Stimulated activated CD8-positive, alpha-beta memory T cell treated with anti-CD3 and anti-CD28 coated beads, Interleukin-7, amount 100 ng/mL, for 48 hours (primary cell): Measurements from ENCODE around the gene TXNRD2.
A peak's percentile ranks its signal among the peaks of the same experiment; 100 is the strongest.
"Not testable (repeated sequence)": the region's sequence is repeated elsewhere in the genome, so short reads cannot be mapped to it uniquely, and the experiment has no call there.

Source experiments
- DNase-seq, 2 donors: peaks; one replicate each; pipeline ENCODE4 v3.0.0-alpha.2; 2020; ENCODE audit warnings: low read depth in 1 of 2; ENCODE audit errors: extremely low read depth in 1 of 2

Gene TXNRD2

DNA sequence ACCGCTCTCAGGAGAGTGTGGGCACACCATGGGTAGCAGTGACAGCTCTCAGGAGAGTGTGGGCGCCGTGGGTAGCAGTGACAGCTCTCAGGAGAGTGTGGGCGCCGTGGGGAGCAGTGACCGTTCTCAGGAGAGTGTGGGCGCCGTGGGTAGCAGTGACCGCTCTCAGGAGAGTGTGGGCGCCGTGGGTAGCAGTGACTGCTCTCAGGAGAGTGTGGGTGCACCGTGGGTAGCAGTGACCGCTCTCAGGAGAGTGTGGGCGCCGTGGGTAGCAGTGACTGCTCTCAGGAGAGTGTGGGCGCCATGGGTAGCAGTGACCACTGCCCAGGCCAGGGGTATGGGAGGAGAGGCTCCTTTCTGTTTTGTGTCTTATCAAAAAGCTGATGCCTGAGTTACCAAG, 33.7 kb downstream of the TXNRD2 start:
- DNase-seq, result not testable (repeated sequence)

DNA sequence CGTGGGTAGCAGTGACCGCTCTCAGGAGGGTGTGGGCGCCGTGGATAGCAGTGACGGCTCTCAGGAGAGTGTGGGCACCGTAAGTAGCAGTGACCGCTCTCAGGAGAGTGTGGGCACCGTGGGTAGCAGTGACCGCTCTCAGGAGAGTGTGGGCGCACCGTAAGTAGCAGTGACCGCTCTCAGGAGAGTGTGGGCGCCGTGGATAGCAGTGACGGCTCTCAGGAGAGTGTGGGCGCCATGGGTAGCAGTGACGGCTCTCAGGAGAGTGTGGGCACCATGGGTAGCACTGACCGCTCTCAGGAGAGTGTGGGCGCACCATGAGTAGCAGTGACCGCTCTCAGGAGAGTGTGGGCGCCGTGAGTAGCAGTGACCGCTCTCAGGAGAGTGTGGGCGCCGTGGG, 34.8 kb downstream of the TXNRD2 start:
- not testable (repeated sequence) for DNase-seq

DNA sequence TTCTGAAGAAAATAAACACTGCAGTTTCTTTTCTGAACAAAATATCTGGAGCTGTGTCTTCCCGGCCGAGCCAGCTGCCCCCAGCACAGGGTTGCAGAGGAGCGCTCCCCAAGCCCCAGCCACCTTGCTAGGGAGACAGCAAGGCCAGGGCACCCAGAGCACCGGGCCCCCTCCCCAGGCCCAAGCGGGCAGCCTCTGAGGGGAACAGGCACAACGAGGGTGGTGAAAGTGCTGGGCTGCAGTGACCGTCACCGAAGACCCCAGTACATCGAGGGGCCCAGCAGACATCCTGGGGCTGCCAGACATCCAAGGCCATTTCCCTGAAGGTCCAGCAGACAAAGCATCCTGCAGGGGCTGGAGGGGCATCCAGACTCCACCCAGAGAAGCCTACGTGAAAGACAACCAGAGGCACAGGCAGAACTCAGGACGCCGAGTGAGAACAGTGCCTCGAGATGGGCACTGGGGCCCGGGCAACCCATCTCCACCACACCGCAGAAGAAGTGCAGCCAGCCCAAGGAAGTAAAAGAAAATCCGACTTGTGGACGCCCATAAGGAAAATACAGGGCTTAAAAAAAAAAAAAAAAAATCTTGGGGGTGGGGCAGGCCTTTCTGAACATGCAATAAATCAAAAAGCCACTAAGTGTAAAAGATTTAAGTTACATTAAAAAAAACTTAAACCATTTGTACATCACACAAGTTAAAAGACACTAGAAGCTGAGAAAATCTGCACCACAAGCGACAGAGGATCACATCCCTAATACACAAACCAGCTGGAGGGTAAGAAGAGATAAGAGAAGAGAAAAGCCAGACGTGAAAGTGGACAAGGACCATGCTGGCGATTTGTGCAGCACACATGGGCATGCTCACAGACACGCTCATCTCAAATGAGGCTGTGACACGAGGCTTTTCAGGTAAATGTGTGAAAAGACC, 36.0 kb downstream of the TXNRD2 start:
- no peak for DNase-seq

DNA sequence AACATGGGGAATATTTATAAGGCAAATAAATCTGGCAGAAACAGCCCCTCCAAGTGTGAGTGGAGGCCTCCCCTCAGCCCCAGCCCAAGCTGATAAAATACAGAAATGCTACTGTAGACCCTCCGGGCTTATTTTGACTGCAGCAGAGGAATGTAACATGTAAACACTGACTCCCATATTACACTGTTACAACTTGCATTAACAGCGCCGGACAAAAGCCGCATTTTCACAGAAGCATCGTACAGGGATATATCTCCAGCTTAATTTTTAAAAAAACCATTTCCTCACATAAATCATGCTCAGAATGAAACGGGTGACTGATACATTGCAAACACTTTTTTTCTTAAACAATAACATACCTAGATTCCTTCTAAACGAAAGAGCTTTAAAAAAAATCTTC, 36.7 kb downstream of the TXNRD2 start:
- no peak for DNase-seq

DNA sequence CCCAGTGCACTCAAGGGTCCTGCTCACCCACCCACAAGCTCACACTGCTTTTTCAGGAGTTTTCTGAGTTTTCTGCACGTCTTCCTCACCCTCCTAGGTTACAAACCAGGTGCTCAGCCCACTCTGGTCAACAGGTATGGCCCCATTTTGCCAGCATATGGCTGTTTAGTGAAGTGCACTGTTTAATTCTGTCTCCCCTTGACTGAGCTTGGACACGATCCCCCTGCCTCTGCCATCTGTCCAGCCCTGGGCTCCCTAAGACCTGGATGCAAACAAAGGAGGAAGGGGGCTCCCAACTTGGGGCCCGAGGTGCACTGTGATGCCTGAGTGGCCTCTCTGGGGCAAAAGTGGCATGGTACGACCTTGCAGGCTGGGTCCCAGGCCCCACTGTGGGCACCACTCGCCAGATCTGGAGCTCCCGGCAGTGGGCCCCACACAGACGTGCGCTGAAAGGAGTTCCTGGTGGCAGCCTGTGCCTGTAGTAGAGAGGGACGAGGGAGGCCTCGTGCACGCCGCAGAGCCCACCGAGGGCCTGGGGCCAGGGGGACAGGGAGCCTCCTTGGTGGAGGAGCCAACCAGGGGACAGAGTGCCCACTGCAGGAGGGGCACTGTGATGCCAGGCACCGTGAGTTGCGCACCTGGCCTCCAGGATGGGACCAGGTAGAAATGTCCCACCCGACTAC, 37.3 kb downstream of the TXNRD2 start:
- no peak for DNase-seq

DNA sequence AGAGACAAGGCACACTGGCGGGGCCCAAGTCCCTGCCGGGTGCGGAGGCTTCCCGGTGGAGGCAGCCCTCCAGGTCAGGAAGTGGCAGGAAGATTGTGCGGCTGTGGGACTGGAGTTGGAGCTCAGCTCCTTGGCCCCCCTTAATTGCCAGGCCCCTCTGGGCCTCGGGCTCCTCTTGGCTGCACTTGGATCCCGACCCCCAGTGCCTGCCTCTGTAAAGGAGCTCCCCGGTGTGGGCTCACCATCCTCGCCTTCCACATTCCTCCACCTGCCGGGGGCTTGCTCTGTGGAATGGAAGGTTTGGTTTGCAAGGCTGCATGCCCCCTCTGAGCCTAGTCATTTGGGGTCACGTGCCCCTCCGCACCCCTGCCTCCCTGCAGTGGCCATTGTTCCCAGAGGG, 38.1 kb downstream of the TXNRD2 start:
- DNase-seq, result no peak

DNA sequence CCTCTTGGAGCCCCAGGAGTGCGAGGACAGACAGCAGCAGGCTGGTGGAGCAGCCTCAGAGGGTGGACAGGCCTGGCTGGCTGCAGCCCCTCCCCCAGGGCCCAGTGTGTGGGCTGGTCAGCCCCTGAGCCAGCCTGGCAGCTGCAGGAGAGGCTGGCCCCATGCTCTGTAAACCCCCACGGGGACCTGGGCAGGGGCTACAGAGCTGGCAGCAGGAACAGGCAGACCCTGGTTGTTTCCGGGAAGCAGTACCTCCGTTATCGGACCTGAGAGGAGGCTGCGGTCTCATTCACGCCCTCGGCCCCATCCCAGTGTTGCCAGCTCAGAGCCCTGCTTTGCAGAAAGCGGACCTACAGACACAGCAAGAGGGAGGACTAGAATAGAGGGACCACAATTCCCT, 38.6 kb downstream of the TXNRD2 start:
- no peak for DNase-seq

DNA sequence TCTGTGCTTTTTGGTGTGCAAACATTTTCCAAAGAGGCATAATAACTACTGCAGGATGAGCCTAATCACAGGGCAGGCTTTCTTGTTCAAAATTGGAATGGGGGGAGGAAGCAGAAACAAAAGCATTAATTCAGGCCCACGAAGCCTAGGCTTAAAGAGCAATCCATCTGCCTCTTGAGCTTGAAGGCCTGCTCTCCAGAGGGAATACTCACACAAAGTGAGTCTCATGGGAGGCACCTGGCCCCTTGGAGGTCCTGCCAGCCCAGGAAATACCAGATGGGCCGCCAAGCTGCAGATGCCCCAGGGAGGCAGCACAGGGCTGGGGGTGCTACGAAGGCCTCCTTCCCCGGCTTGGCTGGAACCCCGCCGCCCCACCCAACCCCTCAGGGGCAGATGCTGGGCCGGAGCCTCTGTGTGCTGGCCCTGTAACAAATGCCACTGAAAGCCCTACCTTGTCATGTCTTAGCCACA, 39.3 kb downstream of the TXNRD2 start:
- no peak for DNase-seq

DNA sequence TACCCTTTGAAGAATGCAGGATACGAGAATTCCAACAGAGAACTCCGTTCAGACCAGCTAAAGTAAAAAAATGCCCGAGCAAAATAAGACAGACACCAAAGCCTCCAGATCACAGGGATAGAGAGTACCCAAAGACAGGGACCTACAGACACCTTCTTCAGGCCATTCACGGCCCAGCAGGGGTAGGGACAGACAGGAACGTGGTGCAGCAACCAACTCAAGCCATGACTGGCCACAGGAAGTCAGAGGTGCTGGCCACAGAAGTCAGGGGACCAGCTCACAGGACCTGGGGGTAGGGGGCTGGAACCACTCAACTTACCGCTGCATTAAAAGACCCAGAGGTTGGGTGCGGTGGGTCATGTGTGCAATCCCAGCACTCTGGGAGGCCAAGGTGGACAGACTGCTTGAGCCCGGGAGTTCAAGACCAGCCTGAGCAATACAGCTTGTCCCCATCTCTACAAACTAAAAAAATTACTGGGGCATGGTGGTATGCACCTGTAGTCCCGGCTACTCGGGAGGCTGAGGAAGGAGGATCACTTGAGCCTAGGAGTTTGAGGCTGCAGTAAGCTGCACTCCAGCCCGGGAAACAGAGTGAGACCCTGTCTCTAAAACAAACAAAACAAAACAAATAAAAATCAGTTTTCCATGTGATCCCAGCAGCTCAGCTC, 39.9 kb downstream of the TXNRD2 start:
- DNase-seq, result no peak

DNA sequence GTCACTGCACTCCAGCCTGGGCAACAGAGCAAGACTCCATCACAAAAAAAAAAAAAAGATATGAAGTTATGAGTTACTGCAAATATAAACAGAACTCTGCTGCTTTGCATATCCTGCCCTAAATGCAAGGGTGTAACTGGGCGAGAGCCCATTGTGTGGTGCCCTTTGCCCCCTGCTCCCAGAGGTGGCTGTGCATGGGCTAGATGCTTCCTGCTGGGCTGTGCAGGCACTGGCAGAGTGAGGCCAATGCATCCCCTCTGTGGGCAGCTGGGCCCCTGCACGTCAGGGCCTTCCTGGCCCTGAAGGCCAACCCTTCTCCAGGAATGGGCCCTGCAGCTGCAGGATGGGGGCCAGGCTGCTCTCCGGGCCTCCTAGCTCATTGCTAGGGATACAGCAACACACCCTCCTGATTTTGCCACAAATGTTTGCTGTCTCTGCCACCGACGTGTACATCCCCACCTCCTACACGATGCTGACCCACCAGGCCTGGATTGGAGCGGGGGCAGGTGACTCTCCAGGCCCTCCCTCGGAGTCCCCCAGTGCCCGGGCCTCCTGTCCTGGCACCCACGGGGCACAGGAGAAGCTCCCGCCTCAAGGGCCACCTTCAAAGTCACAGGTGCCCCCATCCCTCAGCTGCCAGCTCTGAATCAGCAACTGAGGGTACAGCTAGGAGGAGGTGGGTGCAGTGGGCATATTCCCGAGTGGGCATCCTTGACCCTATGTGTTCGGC, 40.7 kb downstream of the TXNRD2 start:
- DNase-seq, result no peak

DNA sequence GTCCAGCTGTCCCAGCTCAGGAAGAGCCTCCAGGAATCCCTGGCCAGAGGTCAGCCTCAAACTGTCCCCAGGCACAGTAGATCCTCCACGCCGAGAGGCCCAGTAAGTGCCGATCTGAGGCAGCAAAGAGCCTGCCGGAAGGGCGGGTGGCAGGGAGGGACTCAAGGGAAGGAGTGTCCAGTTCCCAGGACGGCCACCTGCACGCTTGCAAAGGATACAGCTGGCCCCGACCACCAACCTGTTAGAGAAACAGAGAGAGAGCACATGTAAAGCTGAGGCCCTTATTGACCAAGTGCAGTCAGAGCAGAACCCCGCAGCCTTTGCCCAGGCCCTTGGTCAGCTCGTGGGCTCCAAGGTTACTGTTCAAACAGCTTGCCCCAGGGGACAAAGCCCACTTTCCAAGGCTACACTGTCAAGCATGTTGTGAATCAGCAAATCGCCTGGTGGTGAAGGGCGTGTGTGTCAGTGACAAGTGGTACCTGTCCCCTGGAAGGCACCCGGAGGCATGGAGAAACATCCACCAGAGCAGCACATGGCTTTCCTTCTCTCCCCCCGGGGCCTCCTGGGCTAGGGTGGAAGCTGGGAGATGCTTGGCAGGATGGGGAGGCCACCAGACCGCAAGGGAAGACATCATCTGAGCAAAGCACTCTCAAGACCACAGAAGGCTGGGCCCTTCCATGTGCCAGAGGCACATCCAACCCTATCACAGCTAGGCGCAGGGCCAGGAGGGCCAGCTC, 42.6 kb downstream of the TXNRD2 start:
- no peak for DNase-seq

DNA sequence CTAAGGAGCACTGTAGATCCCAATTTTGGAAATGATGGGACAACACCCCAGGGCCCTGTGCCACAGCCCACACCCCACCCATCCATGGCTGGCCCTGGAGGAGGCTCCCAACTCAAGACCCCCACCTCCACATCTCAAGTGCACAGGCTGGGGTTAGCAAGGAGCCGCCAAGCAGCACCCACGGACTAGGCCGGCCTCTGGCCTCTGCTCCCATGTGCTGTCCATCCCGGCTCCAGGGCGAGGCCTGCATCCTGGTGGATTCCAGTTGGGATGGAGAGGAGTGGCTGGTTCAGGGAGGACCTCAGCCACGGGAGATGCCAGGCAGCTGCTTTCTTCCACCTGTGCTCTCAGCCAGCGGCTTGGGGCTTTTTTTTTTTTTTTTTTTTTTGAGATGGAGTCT, 43.5 kb downstream of the TXNRD2 start:
- DNase-seq, result no peak

DNA sequence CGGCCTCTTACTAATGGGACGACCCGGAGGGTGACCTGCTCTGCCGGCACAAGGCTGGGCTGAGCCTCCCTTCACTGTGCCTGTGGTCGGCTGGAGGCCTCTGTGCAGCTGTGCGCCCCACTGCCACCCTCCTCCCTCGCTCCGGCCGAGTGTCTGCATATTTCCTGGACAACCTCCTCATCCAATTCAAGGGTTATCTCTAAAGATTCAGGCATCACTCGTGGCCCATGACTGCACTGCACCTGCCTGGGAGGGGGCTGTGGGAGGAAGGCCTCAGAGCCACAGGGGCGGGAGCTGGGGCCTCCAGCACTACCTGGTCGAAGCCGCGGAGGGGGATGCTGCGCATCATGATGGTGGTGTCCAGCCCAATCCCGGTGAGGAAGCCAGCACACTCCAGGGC, 43.9 kb downstream of the TXNRD2 start:
- DNase-seq, result no peak

DNA sequence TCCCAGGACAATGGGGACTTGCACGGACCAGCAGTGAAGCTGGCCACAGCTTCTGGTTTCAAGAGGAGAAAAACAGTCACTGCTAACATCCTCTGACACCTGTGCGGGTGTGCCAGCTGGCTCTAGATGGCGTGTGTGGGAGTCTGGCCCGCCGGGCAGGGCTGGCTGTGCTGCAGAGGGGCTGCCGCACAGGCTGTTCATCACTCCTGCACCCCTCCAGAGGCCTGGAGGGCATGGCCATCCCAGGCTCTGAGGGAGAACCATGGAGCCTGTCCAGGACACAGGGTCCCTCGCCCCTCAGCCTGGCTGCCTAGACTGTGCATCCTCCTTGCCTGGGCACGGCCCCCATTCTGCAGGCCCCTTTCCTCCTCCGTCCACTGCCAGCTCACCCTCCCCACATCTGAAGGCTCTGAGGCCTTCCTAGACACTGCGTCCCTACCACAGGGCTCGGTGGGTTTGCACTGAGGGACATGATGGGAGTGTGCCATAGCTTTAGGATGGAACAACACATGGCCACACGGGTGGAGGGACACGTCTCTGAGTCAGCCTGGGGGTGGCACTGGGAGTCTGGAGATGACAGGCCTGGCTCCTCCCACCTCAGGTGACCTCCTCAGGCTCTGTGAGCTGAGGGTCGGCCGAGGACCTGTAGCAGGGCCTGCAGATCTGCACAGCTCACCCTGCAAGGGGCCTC, 44.8 kb downstream of the TXNRD2 start:
- DNase-seq, result no peak

DNA sequence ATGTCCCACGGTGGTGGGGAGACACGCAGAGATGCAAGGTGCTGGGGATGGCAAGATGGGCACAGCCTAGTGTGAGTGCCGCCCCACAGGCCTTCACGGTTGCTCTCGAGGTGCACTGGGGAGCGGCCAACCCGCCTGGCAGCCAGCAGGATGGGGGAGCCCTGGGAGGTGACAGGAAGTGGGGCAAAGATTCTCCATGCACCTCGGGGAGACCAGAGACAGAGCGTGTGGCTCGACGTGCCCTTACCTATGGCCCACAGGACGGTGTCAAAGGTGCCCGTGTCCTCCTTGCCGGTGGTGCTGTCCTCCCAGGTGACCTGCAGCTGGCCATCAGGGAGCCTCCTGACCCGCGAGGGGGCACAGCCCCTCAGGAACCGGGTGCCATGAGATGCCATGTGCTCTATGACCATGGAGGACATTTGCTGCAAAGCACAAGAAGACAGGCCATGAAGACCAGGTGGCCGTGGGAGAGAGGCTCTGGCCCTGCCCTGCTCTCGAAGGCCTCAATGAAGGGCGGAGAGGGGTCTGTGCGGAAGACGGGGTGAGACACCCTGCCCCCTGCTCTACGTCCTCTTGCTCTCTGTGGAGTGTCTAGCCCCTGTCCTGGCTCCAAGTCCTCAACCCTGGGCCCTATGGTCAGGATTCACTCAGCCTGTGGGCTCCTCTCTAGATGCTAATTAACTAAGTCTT, 46.3 kb downstream of the TXNRD2 start:
- no peak for DNase-seq

DNA sequence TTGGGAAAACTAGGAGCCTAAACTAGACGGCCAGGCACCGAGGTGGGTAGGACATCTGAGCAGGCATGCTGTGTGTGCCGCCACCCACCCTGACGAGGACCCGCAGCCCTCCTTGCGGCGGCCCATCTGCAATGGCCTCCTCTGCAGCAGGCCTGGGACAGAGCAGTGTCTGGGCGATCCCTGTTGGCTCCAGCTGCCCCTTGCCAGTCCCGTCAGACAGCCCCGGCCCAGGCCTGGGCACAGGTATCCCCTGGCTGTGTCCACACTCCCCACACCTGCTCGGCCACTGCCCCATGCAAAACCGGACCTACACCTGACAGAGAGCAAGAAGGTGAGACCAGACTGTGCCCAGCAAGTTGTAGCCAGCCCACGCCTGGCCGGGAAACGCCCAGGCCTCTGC, 48.3 kb downstream of the TXNRD2 start:
- no peak for DNase-seq

DNA sequence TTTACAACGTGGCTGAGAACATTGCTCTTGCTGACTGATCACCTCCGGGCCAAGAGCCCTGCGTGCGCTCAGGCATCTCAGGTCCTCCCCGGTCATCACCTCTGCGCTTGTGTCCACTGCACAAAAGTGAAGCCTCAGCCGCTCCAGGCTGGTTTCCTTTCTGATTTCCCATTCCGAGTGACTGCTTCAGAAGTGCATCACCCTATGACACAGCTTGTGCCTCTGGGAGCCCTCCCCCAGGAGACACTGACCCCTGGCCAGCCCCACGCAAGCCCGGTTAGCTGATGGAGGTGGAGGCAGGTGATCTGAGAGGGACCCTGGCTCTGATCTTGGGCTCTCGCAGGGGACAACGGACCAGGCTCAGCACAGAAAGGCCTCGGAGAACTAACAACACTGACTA, 48.7 kb downstream of the TXNRD2 start:
- no peak for DNase-seq

DNA sequence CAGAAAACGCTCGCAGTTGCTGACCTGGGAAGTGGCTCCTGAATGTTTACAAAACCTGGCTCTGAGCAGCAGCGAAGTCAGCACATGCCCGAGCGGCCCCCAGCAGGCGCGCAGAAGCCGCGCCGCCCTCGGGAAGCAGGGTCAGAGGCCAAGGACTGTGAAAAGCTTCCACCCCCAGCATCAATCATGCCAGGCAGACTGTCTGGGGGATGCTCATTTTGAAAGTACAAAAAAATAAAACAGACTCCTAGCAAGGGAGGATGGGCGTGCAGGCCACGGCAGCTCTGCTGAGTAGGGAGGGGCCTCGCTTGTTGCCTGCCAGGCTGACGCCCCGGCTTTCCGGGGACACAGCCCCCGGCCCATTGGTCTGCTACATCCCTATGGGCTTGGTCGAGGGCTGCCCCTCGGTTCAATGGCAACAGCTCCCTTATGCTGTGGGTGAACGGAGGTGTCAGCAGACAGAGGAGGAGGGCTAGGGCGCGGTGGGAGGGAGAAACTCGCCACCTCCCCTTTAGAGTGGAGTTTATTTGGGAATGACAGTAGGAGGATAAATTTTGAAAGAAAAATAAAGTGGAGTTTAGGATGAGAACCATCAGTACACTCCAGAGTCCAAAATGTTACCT, 49.2 kb downstream of the TXNRD2 start:
- peak; percentile 33 to 56 for DNase-seq
